ENCODE measurements around the gene CCSAP.
A peak's percentile ranks its signal among the peaks of the same experiment; 100 is the strongest.

Gene CCSAP

DNA sequence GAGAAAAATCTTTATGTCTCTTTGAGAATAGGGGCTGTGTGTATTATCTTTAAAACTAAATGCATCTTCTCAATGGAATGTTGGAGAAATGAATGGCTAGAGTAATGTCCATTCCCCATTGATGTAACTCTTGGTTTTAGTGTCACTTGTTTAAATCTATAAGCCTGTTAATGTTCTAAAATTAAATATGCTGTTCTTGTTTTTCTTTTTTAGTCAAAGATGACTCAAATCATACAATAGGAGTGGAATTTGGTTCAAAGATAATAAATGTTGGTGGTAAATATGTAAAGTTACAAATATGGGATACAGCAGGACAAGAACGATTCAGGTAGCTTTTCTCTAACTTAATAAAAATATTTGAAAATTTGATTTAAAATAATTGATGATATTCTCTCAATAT lies 54.3 kb downstream of the CCSAP start:
- DNase-seq (ENCODE audit: low read depth in 3 of 3, low spot score in 1 of 3), result no peak

DNA sequence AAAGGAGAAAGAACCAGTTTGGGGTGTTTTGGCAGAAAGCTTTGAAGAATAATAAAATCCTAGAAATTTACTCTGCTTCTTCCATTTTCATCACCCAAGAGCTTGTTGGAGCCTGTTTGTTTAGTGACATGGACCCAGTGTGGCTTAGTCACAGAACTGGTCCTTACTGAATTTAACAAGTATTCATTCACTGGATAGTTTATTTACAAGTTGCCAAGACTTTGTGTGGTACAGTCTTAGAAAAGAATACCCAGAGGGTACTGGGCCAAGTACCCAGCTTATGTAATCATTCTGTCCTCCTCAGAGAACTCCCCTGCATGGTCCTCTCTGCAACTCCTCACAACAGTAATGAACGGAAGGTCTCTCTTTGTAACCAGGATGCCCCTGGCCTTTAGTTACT lies 55.6 kb downstream of the CCSAP start:
- no peak for DNase-seq (ENCODE audit: low read depth in 3 of 3, low spot score in 1 of 3)

DNA sequence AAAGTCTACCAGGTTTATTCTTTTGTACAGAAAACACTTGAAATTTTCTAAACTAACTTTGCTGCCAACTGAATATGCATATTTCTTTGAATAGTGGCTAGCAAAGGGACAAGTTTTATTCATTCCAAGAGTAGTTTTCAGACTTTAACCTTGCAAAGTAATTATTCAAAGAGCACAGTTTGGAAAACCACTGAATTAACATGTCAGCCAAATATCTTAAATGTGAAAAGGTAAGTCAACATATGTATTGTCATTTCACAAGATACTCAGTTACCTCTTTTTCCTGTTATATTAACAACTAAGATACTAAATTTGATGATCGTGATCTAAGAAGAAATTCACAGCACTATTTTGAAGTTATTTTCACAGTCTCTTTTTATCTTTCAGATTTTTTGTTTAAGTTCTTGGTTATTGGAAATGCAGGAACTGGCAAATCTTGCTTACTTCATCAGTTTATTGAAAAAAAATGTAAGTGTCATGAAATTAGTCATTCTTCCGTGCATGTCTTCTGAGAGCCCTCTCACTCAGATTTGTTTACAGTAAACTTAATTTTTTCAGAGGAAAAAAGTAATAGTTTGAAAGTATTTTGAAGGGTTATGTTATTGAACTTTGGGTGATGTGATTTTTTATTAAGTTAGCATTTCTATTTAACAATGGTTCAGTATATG lies 56.6 kb downstream of the CCSAP start:
- no peak for DNase-seq (ENCODE audit: low read depth in 3 of 3, low spot score in 1 of 3)

DNA sequence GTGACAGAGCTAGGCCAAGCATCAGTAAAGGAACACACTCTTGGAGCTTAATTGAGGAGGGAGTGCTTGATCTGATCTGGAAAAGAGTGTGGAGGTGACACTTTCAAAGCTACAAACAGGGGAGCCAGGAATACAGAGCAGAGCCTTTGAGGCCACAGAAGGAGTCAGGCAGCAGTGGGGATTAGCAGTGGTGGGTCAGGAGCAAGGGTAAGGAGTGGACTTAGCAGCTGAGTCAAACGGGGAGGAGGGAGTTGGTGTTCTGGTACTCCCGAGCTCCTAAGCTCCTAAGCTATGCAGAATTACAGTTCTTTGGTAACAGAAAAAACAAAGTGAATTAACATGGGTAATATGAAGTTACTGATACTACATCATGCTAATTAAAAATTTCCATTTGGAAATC lies 57.4 kb downstream of the CCSAP start:
- no peak for DNase-seq (ENCODE audit: low read depth in 3 of 3, low spot score in 1 of 3)

DNA sequence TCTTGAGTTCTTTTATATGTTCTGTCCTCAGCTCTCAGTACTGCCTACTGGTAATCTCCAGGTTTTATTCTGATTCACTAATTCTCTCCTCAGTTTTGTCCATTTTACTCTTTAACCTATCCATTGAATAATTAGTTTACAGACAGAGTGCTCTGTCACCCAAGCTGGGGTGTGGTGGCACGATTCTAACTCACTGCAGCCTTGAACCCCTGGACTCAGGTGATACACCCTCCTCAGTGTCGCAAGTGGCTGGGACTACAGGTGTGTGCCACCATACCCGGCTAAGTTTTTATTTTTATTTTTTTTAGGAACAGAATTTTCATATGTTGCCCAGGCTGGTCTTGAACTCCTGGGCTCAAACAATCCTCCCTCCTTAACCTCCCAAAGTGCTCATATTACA lies 58.0 kb downstream of the CCSAP start:
- DNase-seq (ENCODE audit: low read depth in 3 of 3, low spot score in 1 of 3), result no peak

DNA sequence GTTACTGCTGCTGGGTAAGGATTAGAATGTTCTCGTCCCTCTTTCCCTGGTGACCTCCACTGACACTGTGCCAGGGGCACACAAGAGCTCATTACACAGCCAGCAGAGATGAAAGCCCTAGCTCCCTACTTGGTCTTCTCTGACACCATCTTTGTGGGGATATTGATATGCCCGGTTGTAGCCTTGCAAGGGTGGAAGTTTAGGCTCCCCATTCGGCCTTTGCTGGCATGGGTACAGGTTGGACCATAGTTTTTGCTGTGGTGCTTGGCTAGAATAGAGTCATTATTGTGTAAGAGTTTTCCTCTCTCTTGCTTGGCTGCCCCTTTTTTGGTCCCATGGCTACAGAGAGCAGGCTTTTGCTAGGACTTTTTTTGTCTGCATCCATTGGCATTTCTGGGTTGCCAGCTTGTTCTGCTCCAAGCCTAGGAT lies 59.6 kb downstream of the CCSAP start:
- DNase-seq (ENCODE audit: low read depth in 3 of 3, low spot score in 1 of 3), result no peak

DNA sequence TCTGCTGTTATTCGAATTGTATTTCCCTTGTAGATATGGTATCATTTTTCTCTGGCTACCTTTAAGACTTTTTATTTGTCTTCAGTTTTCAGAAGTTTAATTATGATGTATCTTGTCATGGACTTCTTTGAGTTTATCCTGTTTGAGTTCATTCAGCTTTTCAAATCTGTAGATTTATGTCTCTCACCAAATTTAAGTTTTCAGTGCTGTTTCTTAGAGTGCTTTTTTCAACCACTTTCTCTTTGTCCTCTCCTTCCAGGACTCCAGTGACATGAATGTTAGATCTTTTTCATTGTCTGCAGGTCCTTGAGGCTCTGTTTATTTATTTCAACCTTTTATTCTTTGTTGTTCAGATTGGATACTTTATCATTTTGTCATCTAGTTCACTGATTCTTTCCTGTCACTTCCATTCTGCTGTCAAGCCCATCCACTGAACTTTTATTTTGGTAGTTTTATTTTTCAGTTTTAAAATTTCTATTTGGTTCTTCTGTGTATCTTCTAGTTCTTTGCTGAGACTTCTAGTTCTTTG lies 60.5 kb downstream of the CCSAP start:
- no peak for DNase-seq (ENCODE audit: low read depth in 3 of 3, low spot score in 1 of 3)

DNA sequence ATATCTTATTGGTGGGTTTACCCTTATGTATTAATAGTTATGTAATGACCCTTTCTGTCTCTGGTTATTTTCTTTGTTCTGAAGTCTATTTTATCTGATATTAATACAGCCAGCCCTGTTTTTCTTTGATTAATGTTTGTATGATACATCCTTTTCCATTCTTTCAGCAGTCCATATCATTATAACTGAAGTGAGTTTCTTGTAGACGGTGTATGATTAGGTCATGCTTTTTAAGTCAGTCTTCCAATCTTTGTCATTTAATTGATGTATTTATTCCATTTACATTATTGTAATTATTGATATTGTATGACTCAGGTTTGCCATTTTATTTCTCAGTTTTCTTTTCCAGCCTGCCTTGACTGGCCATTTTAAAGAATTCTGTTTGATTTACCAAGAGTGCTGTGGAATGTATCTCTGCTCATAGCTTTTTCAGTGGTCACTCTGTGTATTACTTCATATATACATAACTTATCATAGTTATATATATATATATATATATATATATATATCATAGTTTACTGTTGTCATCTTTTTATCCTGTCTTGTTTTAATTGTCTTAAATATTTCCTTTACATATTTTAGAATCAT lies 61.4 kb downstream of the CCSAP start:
- DNase-seq (ENCODE audit: low read depth in 3 of 3, low spot score in 1 of 3), result no peak

DNA sequence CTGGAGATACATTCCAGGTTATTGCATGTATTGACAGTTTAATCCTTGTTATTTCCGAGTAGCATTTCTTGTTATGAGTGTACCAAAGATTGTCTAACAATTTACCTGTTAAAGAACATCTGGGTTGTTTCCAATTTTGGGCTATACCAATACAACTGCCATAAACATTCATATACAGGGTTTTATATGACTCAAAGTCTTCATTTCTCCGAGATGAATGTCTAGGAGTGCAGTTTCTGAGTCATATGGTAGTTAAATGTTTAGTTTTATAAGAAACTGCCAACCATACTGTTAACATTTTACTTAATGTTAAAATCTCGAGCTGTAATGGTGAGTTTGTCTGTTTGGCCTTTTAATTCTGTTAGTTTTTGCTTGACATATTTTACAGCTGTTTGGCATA lies 61.9 kb downstream of the CCSAP start:
- no peak for DNase-seq (ENCODE audit: low read depth in 3 of 3, low spot score in 1 of 3)

DNA sequence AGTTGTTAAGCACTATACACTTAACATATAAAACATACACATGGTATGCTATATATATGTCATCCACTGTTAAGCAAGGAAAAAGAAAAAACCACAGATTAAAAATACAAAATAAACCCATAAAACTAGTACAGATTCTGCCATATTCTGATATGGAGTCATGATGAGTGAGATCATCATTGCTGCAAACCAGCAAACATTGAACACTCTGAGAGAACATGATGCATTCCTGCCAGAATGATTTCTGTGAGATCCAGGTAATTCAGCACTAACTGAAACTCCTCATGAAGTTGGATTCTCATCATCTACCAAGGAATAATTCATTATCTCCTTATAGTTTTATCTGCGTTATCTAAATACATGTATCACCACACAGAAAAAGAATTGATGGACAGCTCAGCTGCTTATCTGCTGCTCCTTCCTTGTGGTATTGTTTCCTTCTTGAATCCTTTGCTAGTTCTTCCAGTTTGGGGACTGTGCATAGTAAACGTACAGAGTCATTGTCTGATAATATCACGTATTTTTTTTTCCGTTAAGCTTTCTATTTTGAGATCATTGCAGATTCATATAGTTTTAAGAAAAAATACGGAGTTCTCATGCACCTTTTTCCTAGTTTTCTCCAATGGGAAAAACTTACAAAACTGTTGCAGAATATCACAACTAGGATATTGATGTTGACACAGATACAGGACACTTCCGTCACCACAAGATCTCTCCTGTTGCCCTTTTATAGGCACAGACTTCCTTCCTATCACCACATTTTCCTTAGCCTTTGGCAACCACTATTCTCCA lies 62.6 kb downstream of the CCSAP start:
- no peak for DNase-seq (ENCODE audit: low read depth in 3 of 3, low spot score in 1 of 3)

DNA sequence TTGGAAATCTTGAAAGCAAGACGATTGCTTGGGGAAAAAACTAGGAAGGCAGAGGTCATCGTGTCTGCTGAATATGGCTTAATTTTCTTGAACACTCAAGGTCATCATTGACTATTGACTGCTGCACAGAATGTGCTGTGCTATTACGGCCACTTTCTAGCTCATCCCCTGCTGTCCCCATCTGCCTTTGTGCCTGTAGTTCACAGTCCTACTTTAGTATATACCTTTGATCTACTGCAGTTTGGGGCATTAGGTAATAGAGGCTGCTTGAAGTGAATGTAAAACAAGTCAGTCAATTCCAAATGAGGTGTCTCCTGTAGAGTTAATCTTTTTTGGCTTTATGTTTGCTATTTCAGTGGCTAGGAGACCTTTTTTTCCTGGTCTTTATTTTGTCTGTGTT lies 63.6 kb downstream of the CCSAP start:
- no peak for DNase-seq (ENCODE audit: low read depth in 3 of 3, low spot score in 1 of 3)

DNA sequence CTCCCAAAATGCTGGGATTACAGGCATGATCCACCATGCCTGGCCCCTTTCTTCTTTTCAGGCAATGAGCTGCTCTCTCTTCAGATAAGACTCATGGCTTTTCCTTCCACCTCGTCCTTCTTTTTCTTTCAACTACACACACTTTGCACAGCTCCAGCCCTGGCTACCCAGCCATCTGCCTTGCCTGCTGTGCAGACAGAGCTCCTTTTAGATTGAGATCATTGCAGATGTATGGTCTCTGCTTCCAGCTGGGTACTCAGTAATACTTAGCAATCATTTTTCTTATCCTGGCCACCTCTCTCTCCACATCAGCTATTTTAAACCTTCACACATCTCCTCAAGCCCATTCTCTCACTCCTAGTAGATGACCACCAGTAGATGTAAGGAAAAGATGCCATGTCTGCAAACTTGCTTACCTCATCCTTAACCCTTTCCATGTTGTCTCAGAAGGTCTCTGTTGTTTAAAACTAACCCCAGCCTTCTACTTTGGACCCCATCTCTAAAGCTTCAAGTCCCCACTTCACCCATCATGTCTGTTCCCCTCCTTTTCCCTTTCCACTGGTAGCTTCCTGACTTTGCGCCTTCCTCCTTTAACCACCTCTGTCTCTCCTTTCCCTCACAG lies 64.6 kb downstream of the CCSAP start:
- DNase-seq (ENCODE audit: low read depth in 3 of 3, low spot score in 1 of 3), result no peak

DNA sequence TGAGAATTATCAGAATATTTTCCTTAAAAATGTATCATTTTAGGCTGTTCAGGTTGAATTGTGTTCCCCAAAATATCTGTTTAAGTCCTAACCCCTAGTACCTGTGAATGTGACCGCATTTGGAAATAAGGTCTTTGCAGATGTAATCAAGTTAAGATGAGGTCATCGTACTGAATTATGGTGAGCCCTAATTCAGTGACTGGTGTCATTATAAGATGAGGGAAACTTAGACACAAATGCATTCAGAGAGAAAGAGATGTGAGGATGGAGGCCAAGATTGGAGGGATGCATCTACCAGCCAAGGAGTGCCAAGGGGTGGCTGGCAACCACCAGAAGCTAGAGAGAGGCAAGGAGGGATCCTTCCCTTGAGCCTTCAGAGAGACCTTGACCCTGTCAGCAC lies 67.8 kb downstream of the CCSAP start:
- no peak for DNase-seq (ENCODE audit: low read depth in 3 of 3, low spot score in 1 of 3)

DNA sequence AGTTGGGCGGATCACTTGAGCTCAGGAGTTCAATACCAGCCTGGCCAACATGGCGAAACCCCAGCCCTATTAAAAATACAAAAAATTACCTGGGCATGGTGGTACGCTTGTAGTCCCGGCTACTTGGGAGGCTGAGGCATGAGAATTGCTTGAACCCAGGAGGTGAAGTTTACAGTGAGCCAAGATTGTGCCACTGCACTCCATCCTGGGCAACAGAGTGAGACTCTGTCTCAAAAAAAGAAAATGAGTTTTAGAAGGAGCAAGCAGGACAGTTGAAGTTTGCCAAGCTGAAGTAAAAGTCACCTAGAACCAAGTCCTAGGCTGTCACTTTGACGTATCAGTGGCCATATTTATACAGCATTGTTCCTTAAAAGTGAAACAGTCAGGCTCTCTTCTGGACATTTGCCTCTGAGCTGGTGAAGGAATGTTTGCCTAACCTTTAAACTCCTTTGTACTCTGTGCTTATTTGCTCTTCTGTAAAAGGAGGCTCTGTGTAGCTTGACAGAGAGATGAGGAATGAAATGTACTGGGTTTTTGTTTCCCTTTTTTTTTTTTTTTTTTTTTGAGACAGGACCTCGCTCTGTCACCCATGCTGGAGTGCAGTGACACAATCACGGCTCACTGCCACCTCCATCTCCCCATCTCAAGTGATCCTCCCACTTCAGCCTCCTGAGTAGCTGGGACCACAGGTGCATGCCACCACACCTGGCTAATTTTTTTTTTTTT lies 69.2 kb downstream of the CCSAP start:
- no peak for DNase-seq (ENCODE audit: low read depth in 3 of 3, low spot score in 1 of 3)

DNA sequence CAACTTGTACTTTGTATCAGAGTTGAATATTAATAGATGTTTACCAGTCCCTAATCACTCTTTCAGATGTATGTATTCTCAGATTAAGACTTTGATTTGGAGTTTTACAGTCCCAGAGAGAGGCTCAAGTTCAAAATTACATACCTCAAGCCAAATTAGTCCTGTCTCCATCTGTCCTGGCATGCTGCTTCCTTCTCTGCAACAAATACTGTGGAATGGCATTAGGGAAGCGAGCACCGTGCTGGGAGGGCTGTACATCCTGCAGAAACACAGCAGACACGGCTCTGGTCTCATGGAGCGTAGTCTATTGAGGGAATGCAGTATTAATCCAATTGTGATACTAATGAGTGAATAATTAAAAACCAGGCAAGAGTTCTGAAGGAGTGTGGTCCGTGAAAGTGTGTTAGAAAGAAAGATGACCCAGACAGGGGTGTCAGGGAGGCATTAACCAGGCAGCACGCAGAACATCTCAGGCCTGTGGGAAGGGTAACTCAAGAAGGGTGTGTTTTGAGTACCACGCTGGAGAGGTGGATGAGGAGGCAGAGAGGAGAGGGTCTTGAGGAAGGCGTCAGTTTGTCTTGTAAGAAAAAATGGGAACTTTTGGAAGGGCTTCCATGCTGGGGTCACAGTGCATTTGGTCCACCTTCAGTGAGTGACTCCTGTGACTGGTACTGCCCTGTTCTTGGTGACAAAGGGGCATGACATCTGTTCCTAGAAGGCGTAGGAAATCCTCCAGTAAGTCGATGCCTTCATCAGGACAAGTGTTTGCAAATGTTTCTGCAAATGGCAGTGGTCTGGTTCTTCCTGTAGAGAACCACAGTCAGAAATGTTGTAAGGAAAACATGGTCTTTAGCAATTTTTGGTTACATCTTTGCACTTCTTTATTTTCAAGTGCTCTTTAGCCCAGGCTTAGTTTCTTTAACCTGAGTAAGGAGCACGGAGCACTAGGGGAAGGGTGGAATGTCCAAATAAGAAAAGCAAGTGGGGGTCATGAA lies 70.4 kb downstream of the CCSAP start:
- DNase-seq (ENCODE audit: low read depth in 3 of 3, low spot score in 1 of 3), result no peak

DNA sequence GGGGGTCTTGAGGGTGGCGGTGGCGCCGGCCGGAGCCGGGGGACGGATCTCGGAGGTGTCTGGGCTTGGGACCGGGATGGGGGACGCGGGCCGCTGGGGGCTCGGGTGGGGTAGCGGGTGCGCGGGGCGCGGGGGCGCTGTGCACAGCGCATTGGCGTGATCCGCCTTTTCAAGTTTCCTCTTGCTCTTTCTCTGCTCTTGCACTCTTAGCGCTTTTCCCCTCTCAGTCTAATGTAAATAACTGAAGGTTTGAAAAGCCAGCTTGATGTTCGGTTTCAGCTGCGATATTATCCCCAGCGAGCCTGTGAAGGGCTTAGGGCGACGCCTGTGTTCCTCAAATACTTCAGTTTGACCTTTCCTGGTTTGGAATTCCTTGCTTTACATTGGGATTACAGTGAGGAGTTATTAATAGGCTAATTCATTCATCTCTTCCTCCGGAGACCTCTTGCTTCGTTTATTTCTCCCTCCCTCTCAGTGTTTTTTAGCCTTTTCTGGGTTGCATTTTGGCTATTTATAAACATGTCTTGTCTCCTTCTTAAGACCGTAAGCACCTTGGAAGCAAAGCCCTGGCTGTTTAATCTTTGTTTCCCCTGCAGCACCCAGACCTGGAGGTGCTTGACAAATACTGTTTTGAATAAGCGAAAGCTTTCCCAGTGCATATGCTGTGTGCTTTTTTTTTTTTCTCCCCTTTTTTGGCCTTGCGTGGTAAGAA lies 71.2 kb downstream of the CCSAP start:
- DNase-seq (ENCODE audit: low read depth in 3 of 3, low spot score in 1 of 3), result peak in 1 of 3 donors; percentile 14

All from stimulated activated CD4-positive, alpha-beta T cell treated with anti-CD3 and anti-CD28 coated beads, TNF-alpha, amount 100 ng/mL, for 1 hour (primary cell).